Astrocyte (in vitro differentiated cells and primary cell): ENCODE data around the gene IFNL2. TPM values are rescaled to one million over a fixed set of nuclear protein-coding genes. Genes with fewer than 3 reads are reported as not detected.

Experiments
- DNase-seq: peaks from one replicate; pipeline ENCODE4 v3.0.0-alpha.2; 2010; ENCODE audit warnings: low read depth
- FAIRE-seq: peaks from 2 replicates; lab custom pipeline; 2011; peaks lifted over from hg19 to GRCh38; lab: Jason Lieb, UNC
- H2AFZ ChIP-seq: 2 replicates; pipeline ENCODE4 v1.6.0; 2012; ENCODE audit warnings: low read depth, low read length, inconsistent platforms
- H3K27ac ChIP-seq: 2 replicates; pipeline ENCODE4 v1.5.1; 2011; ENCODE audit warnings: low read depth, low read length, inconsistent platforms
- H3K27me3 ChIP-seq: 2 replicates; pipeline ENCODE4 v1.6.0; 2011; ENCODE audit warnings: low read length, inconsistent platforms; ENCODE audit not compliant: insufficient read depth
- H3K36me3 ChIP-seq: 2 replicates; pipeline ENCODE4 v1.5.1; 2011; ENCODE audit warnings: low read length, inconsistent platforms; ENCODE audit not compliant: insufficient read depth
- H3K4me1 ChIP-seq: 2 replicates; pipeline ENCODE4 v1.5.1; 2011; ENCODE audit warnings: low read length, inconsistent platforms; ENCODE audit not compliant: insufficient read depth
- H3K4me2 ChIP-seq: 2 replicates; pipeline ENCODE4 v1.6.0; 2012; ENCODE audit warnings: low read length, inconsistent platforms
- H3K4me3 ChIP-seq: 2 replicates; pipeline ENCODE4 v1.5.1; 2011; ENCODE audit warnings: low read depth, mild to moderate bottlenecking, low read length, inconsistent platforms; ENCODE audit not compliant: insufficient read depth
- H3K79me2 ChIP-seq: 2 replicates; pipeline ENCODE4 v1.6.0; 2012; ENCODE audit warnings: mild to moderate bottlenecking, low read length, inconsistent platforms; ENCODE audit not compliant: insufficient read depth
- H3K9ac ChIP-seq: 2 replicates; pipeline ENCODE4 v1.6.0; 2012; ENCODE audit warnings: mild to moderate bottlenecking, low read length, inconsistent platforms
- H3K9me3 ChIP-seq: 2 replicates; pipeline ENCODE4 v1.5.1; 2012; ENCODE audit warnings: low read depth, mild to moderate bottlenecking, low read length, inconsistent platforms; ENCODE audit not compliant: insufficient read depth
- H4K20me1 ChIP-seq: 2 replicates; pipeline ENCODE4 v1.6.0; 2012; ENCODE audit warnings: low read length, inconsistent platforms; ENCODE audit not compliant: insufficient read depth
- H3K27ac Mint-ChIP-seq: one replicate; pipeline ENCODE4 v1.8.0; 2021; ENCODE audit warnings: mild to moderate bottlenecking, mixed read lengths; ENCODE audit not compliant: unreplicated experiment
- H3K27me3 Mint-ChIP-seq: one replicate; pipeline ENCODE4 v1.8.0; 2021; ENCODE audit warnings: low read depth, mixed read lengths; ENCODE audit not compliant: unreplicated experiment
- H3K36me3 Mint-ChIP-seq: one replicate; pipeline ENCODE4 v1.8.0; 2021; ENCODE audit warnings: low read depth, mixed read lengths; ENCODE audit not compliant: unreplicated experiment
- H3K4me1 Mint-ChIP-seq: one replicate; pipeline ENCODE4 v1.8.0; 2021; ENCODE audit warnings: low read depth, mixed read lengths; ENCODE audit not compliant: unreplicated experiment
- H3K4me3 Mint-ChIP-seq: one replicate; pipeline ENCODE4 v1.8.0; 2021; ENCODE audit warnings: mild to moderate bottlenecking, moderate library complexity, mixed read lengths; ENCODE audit not compliant: unreplicated experiment
- H3K9me3 Mint-ChIP-seq: one replicate; pipeline ENCODE4 v1.8.0; 2021; ENCODE audit warnings: mild to moderate bottlenecking, mixed read lengths; ENCODE audit not compliant: unreplicated experiment
- EZH2 ChIP-seq: IDR thresholded peaks from 2 replicates; pipeline ENCODE4 v1.6.1; 2012; ENCODE audit warnings: mild to moderate bottlenecking, low read length, inconsistent platforms; ENCODE audit not compliant: insufficient read depth
- total RNA-seq: library from RNA; stranded (reverse); gene quantifications from 2 replicates; pipeline ENCODE4 v1.2.1, GENCODE V29; 2021
- TF ChIP-seq, protein P1 (sequence below): IDR thresholded peaks from 2 replicates; pipeline ENCODE4 v1.5.1; 2011; ENCODE audit warnings: low read depth, mild to moderate bottlenecking, inconsistent platforms, low read length, moderate library complexity; ENCODE audit not compliant: insufficient read depth

Gene IFNL2
- total RNA-seq, 1 donor from 2014 or later = not detected

DNA sequence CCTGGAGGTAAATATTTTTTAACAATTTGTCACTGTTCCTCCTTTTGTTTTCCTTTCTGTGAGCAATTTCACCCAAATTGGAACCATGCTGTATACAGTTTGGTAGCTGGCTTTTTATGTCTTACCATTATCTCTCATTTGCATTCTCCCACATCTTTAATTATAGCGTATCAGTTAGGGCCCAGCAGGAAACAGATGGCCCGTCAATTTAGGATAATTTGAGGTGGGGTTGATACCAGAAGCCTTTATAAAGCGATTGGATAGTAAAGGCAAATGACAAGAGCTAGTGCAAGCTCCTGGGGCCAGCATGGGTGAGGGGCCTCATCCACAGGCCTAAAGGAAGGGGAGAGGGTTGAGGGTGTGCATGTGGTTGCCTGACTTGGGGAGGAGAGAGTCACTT lies 15.7 kb upstream of the IFNL2 start:
- DNase-seq = no peak
- Mint-ChIP-seq H3K27ac (no peak overlapping the region), H3K4me3 (no peak overlapping the region), H3K36me3 (no peaks in the 10 kb centered on the region), H3K27me3 (peaks cover 68% of the 10 kb centered on the region), H3K4me1 (no peaks in the 10 kb centered on the region), H3K9me3 (peaks cover 3% of the 10 kb centered on the region)
- Histone ChIP-seq H3K27me3 (peaks cover 39% of the 10 kb centered on the region), H3K9me3 (no peaks in the 10 kb centered on the region), H3K4me1 (no peaks in the 10 kb centered on the region), H3K4me3 (no peak overlapping the region), H3K36me3 (no peaks in the 10 kb centered on the region), H2AFZ (no peak overlapping the region), H3K4me2 (no peak overlapping the region), H3K79me2 (no peaks in the 10 kb centered on the region), H4K20me1 (no peaks in the 10 kb centered on the region), H3K9ac (no peak overlapping the region), H3K27ac (no peak overlapping the region)
- no peak for FAIRE-seq
- TF ChIP-seq, protein P1, sequence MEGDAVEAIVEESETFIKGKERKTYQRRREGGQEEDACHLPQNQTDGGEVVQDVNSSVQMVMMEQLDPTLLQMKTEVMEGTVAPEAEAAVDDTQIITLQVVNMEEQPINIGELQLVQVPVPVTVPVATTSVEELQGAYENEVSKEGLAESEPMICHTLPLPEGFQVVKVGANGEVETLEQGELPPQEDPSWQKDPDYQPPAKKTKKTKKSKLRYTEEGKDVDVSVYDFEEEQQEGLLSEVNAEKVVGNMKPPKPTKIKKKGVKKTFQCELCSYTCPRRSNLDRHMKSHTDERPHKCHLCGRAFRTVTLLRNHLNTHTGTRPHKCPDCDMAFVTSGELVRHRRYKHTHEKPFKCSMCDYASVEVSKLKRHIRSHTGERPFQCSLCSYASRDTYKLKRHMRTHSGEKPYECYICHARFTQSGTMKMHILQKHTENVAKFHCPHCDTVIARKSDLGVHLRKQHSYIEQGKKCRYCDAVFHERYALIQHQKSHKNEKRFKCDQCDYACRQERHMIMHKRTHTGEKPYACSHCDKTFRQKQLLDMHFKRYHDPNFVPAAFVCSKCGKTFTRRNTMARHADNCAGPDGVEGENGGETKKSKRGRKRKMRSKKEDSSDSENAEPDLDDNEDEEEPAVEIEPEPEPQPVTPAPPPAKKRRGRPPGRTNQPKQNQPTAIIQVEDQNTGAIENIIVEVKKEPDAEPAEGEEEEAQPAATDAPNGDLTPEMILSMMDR = no peak
- TF ChIP-seq EZH2 = no peak

DNA sequence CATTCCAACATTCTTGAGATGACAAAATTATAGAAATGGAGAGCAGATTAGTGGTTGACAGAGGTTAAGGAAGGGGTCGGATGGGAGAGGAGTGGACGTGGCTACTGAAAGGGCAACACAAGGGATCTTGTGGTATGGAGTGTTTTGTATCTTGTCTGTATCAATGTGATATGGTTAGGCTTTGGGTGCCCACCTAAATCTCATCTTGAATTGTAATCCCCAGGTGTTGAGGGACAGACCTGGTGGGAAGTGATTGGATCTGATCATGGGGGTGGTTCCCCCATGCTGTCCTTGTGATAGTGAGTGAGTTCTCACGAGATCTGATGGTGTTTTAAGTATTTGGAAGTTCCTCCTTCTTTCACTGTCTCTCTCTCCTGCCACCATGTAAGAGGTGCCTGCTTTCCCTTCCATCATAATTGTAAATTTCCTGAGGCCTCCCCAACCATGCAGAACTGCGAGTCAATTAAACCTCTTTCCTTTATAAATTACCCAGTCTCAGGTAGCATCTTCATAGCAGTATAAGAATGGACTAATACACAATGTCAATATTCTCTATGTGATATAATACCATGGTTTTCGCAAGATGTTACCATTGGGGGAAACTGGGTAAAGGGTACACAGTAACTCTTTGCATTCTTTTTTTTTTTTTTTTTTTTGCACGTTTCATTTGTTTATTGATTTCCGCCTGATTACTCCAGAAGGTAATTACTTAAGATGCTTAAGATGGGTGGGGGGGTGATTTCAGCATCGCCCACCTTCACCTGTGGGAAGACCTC lies 14.6 kb upstream of the IFNL2 start:
- no peak overlapping the region for H3K27ac Mint-ChIP-seq
- Histone ChIP-seq H4K20me1 (no peaks in the 10 kb centered on the region), H3K4me2 (no peak overlapping the region), H2AFZ (no peak overlapping the region), H3K27me3 (peaks cover 30% of the 10 kb centered on the region), H3K4me1 (no peaks in the 10 kb centered on the region), H3K79me2 (no peaks in the 10 kb centered on the region), H3K9ac (no peak overlapping the region), H3K9me3 (no peaks in the 10 kb centered on the region), H3K4me3 (no peak overlapping the region), H3K36me3 (no peaks in the 10 kb centered on the region), H3K27ac (no peak overlapping the region)
- no peaks in the 10 kb centered on the region for H3K36me3 Mint-ChIP-seq
- no peak for DNase-seq
- peaks cover 68% of the 10 kb centered on the region for H3K27me3 Mint-ChIP-seq
- peaks cover 4% of the 10 kb centered on the region for H3K4me1 Mint-ChIP-seq
- TF ChIP-seq EZH2 = no peak
- peaks cover 3% of the 10 kb centered on the region for H3K9me3 Mint-ChIP-seq
- no peak overlapping the region for H3K4me3 Mint-ChIP-seq
- no peak for FAIRE-seq

DNA sequence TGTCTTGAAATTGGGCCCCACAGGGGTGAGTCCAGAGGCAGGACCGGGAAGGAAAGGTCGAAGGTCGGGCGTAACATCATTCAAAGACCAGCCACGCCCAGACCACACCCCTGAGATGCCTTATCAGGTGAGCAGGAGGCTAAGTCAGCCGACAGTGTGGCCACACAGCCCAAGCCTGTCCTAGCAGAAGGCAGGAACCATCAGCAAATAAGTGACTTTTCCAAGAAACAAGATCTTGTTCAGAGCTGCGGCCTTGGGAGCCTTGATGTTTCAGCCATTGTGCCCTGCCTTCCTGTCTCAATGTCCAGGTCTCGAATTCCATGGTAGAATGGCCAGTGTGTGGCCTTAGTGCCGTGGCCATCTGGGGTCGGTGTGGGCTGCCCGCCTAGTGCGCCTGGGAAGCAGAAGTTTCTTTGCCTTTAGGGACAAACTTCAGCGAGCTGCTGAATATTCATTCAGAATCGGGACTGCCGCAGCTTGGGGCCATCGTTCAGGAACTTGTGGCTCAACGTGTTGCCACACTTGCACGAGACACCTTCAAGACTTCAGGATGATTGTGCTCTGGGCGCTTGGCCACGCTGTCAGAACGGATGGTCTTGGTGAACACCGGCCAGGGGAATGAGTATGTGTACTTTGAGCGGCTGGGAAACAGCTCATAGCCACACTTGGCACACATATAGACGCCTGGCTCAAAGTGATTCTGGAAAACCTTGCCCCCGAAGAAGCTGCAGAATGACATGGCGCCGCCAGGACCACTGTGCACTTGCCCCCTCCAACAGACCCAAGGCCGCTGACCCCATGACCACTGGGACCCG lies 13.5 kb upstream of the IFNL2 start:
- no peaks in the 10 kb centered on the region for H3K79me2 ChIP-seq
- peaks cover 3% of the 10 kb centered on the region for H3K9me3 Mint-ChIP-seq
- TF ChIP-seq, protein P1 = no peak
- no peak for TF ChIP-seq EZH2

More for the DNA sequence above, 13.5 kb upstream of the IFNL2 start:
- H3K4me1 ChIP-seq = no peaks in the 10 kb centered on the region
- no peak overlapping the region for H3K27ac Mint-ChIP-seq
- H3K4me2 ChIP-seq = no peak overlapping the region
- no peak overlapping the region for H3K4me3 Mint-ChIP-seq
- no peaks in the 10 kb centered on the region for H3K36me3 ChIP-seq
- peaks cover 4% of the 10 kb centered on the region for H3K4me1 Mint-ChIP-seq
- H3K27me3 ChIP-seq = peaks cover 21% of the 10 kb centered on the region
- no peaks in the 10 kb centered on the region for H3K36me3 Mint-ChIP-seq
- no peak overlapping the region for H3K9ac ChIP-seq
- no peak for DNase-seq
- no peak for FAIRE-seq
- H4K20me1 ChIP-seq = no peaks in the 10 kb centered on the region
- H3K4me3 ChIP-seq = no peak overlapping the region
- peaks cover 59% of the 10 kb centered on the region for H3K27me3 Mint-ChIP-seq
- no peak overlapping the region for H2AFZ ChIP-seq
- no peaks in the 10 kb centered on the region for H3K9me3 ChIP-seq
- H3K27ac ChIP-seq = no peak overlapping the region
